HG02840 (cell line): ENCODE results near the gene FOXK1.

Source experiments
- ATAC-seq: cut with Tn5 transposase; IDR thresholded peaks from one replicate; pipeline ENCODE4 v1.9.1; 2021; ENCODE audit warnings: mild to moderate bottlenecking, moderate library complexity, moderate number of reproducible peaks; ENCODE audit not compliant: unreplicated experiment, low FRiP score

The FOXK1 gene

DNA sequence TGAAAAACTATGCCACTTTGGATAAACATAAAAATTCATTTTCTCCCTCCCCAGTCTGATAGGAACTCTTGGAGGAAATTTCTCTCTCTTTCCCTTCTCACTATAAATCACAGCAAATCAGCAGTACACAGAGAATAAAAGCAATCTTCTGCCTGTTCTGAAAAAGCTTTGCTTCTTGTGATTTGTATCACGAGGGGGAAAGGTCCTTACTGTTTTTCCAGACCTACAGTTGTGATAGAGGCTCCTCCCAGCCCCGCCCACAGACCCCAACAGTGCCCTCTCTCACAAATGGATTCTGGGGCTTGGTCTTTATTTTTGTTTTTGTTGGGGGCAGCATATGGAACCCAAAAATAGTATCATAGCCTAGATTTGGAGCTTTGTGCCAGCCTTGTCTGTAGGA is 12.2 kb downstream of the FOXK1 start:
- ATAC-seq, result no peak

DNA sequence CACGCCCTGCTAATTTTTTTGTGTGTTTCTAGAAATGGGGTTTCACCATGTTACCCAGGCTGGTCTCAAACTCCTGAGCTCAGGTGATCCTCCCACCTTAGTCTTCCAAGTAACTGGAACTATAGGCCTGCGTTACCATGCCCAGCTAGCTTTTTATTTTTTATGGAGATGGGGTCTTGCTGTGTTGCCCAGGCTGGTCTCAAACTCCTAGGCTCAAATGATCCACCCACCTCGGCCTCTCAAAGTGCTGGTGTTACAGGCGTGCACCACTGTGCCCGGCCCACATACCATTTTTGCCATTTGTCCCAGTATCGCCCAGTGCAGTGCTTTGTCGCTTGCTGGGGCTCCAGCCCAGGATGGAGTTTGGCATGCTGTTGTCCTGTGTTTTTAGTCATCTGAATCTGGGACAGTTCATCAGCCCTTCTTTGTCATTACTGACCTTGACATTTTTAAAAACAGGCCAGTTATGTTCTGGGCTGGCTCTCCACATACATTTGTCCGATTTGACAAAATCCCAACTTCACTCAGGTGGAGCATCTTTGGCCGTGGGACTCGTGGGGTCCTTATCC is 16.7 kb downstream of the FOXK1 start:
- ATAC-seq, result no peak

DNA sequence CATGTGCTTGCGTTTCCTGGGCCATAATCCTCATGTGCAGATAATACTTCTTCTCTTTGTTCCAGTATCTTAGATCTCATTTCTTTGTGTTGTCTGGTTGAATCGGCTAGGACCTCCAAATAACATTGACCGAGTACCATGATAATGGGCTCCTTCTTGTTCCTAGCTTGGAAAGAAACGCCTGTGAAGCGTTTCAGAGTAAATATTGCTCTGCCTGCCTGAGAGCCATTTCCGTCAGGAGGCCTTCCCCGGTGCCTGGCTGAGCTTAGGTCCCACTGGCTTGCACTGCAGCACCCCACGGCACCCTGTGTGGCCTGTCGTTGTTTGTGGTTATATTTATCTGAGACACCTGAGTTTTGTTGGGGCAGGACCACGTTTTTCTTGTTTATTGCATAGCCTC is 17.7 kb downstream of the FOXK1 start:
- no peak for ATAC-seq

DNA sequence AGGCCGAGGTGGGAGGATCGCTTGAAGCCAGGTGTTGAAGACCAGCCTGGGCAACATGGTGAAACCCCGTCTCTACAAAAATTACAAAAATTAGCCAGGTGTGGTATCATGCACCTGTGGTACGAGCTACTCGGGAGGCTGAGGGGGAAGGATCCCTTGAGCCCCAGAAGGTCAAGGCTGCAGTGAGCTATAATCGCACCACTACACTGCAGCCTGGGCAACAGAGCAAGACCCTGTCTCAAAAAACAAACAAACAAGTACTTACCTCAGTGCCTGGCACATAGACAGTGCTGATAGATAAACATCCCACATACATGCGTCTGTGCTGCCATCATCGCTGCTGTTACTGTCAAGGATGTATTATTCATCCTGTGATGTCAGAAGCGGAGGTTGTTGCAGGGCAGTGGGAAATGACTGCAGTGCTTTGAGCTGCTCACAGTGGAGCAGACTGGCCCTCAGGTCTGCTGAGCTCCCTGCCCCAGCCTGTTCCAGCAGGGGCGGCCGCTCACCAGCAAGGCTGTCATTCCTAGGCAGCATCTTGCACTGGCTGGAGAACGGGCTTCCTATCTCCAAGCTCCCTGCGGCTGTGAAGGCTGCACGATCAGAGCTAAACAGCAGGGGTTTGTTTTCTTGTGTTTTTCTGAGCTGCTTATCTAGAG is 18.6 kb downstream of the FOXK1 start:
- no peak for ATAC-seq

DNA sequence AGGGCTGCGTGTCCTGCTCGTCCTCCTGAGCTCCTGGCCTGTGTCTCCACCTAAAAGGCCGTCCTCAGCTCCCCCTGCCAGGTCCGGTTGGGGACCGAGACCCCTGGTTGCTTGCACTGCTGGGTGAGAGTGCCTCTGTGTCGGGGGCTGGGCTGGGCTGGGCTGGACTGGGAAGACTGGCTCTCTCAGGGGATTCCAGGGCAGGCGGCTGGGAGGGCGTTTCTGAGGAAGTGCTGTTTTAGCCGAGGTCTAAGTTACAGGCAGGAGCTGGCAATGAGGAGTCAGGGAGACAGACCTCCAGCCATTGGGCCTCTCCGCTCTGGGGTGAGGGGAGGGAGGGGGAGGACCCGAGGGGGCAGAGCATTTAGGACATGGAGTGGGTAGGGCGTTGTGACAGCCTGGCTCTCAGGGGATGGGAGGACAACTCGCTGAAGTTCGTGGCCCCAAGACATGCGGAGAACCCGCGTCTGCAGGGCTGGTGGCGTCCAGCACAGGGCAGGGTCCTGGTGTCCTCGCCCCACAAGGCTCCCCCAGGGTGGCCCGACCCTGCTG is 20.9 kb downstream of the FOXK1 start:
- ATAC-seq, result no peak

DNA sequence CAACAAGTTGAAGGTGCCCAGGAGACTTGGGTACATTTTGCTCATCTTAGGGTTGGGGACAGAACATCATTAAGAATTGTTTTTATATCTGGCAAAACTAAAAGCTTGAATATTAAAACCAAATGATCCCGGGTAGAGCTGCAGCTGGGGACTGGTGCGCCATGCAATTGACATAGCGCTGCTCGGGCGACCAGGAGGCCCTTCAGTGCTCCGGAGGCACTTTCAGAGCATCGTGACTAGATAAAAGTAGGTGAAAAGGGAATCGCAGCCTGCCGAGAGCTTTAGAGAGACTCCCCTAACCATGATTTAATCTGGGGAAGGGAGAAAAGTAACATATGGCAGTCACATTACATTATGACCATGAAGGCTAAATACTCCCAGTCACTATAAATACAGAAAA is 21.4 kb downstream of the FOXK1 start:
- no peak for ATAC-seq

DNA sequence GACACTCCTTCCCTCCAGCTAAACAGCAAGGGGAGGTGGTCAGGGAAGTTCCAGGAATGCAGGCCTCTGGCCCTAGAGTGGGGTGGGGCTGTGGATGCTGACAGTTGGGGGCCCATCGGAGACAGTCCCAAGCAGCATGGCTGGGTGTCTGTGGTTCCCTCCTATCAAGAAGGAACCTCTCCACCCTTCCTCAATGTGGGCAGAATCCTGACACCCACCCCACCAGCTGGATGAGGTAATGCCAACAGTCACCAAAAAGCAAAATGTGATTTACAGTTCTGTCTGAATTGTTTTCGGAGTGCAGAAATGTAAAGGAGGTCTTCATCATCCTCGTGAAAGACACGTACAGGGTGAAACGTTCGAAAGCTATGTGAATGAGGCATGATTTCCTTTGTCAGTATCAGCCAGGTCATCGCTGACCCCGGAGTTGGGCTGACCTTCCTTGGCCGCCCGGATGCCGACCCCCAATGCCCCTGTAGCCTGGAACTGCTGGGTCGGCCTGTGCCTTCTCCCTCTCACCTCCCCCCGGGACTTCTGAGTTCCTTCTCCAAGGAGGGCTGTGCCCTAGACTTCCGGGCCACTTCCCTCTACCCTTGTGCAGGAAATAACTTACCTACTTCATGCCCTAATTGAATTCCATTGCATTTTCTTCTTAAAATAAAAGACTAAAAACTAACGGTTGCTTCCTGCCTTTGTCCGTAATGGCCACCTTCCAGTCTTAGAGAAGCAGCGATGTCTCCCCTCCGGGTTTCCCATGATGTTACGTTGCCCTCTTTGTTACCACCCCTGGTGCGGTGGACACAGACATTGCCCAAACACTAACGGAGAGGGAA is 24.5 kb downstream of the FOXK1 start:
- no peak for ATAC-seq

DNA sequence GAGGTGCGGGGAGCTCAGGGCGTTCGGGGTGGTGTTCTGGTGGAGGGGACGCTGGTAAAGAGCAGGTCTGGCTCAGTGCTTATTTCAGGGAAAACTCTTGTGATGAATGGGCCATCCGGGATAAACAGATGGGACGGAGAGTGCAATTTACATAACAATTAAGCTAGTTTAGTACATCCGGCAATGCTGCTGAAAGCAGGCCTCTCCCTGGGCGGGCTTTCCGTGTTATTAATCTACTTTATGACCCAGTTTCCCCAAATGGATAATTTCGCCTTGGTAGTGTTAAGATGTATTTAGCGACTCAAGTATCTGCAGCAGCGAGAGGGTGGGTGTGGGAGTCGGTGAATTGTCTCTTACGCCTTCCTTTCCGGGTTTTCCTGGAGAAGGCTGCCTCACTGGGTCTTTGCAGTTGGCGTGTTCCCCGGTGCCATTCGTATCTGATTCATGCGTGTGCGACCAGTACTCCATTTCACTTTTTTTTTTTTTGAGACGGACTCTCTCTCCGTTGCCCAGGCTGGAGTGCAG is 25.2 kb downstream of the FOXK1 start:
- ATAC-seq, result no peak

DNA sequence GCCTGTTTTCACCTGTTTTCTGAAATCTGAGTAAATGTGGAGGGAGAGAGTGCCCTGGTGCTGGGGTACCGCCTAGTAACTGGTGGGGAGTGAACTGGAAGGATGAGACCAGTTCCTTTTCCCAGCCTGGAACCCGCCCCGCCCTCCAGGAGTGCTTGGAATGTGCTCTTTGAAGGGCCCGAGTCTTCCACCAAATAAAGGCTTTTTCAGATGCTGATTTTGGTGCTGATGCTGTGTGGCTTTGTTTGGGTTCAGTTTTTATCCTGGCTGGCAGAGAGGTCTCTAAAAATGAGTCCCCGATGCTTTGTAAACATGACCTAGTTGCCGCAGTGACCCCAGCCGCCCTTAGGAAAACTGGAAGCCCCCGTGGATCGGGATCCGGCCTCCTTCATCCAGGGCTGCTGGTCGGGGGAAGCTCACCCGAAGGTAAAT is 25.9 kb downstream of the FOXK1 start:
- no peak for ATAC-seq

DNA sequence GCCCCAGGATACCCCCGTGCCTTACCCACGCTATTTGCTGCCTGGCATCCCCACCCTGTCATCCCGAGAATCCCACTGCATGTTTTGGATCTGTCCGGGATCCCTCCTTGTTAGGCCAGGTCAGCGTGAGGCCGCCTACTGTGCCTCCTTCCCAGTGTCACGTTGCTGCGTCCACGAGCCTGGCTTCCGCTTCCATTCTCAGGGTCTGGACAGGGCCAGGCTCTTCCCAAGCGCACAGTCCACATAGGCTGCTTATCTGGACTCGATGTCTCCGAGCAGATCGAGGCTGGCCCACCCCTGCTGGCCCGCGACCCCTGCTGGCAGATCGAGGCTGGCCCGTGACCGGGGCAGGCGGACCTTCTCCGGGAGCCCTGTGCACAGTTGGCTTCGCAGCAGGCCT is 27.1 kb downstream of the FOXK1 start:
- no peak for ATAC-seq

DNA sequence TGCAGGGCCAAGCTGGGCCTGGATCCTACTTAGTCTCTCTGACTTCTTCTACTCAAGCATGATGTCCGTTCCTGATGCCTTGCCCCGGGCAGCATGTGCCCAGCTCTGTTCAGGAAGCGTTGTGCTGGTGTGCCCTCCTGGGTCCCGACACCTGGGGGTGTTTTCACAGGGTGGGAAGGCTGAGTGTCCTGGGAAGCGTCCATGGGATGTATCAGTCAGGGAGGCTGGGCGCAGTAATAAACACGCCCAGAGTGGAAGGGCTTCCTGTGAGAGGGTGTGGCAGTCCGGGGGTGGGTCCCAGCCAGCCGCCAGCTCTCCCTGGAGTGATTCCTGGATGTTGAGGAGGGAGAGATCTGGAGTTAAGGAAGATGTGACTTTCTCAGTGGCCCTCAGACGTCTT is 29.0 kb downstream of the FOXK1 start:
- ATAC-seq, result no peak

DNA sequence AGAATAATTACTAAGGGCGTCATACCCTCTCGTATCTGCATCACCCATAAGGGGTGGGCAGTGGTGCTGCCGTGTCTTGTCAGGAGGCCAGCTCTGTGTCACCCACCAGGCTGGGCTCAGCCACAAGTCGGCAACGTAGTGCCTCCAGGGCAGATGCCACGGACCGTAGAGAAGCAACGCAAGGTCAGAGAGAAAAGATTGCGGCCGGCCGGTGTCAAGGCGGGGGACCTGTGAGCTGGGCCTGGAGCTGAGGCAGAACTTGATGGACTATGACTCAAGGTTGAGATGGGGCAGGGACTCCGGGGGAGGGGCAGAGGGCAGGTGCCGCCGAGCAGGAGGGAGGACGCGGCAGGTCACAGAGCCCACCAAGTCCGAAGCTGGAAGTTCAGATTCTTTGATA is 29.5 kb downstream of the FOXK1 start:
- ATAC-seq, result no peak

DNA sequence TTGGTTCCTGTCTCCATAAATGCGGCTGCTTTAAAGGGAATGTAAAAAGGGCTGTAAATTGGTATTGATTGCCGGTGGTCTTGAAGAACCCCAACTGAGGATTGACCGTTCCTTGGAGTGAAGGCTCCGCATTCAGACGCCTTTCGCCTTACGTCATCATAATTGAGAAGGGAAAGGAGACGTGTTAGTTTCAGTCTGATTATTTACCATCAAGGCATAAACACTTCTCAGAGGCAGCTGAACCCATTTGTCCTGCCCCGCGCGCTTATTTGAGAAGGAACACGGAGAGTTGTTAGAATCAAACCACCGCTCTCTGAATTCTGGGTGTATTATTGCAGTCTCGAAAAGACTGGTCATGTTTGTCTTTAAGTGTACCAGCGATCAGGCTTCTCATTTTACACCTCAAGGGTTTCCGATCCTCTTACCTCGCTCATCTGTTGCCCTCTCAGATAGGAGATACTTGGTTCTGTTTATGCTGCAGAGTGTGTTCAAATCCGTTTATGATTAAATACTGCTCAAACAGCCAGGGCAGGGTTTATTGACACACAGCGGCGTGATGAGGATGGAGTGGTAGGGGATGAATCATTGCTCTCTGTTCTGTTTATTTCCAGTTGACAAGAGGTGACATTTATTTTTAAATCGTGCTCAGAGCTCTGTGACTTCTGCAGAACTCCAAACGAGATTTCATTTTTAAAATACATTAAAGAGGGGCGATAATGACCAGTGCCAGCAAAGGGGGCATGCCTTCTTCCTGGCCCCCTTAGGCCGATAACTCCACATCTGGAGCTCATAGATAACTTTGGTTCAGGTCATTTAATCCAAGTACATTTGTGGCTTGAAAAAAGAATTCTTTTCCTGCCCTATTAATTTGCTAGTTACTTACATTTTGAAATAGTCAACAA is 30.4 kb downstream of the FOXK1 start:
- no peak for ATAC-seq

DNA sequence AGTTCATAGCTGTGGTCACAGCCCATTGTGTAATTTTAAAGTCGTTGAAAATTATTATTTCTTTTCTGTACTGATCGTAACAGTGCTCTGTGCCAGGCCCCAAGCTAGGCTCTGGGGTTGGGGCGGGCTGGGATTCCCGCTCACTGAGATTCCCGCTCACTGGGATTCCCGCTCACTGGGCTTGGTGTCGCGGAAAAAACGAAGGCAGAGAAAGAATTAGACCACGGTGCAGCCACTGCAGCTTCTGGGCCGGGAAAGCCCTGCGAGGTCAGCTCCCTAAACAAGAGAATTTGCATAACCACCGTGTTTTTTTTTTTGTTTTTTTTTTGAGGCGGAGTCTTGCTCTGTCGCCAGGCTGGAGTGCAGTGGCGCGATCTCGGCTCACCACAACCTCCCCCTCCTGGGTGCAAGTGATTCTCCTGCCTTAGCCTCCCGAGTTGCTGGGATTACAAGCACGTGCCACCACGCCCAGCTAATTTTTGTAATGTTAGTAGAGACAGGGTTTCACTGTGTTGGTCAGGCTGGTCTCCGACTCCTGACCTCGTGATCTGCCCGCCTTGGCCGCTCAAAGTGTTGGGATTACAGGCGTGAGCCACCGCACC is 31.2 kb downstream of the FOXK1 start:
- no peak for ATAC-seq

DNA sequence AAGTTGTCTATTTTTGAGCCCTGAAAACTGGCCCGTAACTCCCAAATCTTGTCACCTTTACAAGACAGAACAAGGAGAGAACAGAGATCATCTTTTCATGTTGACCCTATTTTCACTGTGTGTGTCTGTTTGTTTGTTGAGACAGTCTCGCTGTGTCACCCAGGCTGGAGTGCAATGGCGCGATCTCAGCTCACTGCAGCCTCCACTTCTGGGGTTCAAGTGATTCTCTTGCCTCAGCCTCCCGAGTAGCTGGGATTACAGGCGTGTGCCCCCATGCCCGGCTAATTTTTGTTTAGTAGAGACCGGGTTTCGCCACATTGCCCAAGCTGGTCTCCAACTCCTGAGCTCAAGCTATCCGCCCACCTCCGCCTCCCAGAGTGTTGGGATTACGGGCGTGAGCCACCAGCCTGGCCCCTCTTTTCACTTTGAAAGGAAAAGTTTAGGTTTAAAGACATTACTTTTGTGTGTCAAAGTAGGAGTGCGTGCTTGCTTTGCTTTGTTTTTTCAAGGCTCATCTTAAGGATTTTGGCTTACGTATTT is 32.1 kb downstream of the FOXK1 start:
- ATAC-seq, result no peak

DNA sequence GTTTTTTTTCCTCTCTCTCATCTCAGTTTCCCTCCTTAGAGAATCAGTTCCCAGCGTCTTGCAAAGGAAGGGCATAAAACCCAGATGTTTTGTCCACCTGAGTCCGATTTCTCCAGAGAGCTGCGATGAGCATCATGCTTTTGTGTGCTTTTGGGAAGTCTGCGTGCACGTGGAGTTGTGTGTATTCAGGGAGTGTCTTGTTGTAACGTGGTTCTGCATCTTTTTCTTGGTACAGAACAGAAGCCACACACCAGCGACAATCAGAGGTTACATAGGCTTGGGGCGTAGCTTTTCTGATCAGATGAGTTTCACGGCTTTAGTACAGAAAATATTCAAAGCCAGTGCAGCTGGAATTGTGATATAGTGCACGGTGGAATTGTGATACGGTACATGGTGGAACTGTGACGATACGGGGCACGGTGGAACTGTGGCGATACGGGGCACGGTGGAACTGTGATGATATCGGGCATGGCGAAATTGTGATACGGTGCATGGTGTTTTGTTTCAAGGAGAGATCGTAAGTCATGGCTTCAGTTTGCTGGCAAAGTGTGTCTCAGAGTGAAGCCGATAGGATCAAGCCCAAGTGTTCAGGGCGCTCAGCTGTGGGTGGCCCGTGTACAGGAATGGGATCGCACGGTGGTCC is 32.8 kb downstream of the FOXK1 start:
- no peak for ATAC-seq

DNA sequence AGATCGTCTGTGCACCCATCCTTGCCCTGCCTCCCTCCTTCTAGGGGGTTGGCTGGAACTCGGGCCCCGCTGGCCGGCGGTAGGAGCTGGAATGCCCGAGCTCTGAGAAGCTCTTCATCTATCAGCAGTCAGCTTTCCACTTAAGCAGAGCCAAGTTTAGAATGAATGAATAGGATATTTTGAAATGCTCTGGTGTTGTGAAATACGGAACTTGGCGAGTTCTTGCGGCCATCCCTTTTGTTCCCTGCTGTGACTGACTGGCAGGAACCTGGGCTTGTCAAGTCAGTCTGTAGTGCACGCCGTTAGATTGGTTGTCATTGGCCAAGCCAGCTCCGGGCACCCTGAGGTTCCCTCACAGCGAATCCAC is 33.3 kb downstream of the FOXK1 start:
- no peak for ATAC-seq

DNA sequence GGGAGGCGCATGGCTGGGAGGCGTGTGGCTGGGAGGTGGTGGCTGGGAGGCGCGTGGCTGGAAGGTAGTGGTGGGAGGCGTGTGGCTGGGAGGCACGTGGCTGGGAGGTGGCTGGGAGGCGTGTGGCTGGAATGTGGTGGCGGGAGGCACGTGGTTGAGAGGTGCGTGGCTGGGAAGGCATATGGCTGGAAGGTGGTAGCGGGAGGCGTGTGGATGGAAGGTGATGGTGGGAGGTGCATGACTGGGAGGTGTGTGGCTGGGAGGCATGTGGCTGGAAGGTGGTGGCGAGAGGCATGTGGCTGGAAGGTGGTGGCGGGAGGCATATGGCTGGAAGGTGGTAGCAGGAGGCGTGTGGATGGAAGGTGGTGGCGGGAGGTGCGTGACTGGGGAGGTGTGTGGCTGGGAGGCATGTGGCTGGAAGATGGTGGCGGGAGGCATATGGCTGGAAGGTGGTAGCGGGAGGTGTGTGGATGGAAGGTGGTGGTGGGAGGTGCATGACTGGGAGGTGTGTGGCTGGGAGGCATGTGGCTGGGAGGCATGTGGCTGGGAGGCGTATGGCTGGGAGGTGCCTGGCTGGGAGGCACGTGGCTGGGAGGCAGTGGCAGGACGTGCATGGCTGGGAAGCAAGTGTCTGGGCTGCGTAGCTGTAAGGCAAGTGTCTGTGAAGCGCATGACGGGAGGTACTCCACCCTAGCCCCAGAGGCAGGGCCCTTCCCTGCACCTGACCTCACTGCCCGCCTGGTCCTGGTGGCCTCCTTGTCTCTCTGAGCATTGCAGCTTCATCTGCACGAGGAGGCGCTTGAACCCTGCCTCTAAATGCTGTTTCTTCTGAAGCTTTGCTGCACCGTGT is 35.1 kb downstream of the FOXK1 start:
- ATAC-seq, result no peak
